Liver (tissue), 9 donors: ENCODE measurements around the gene PRKN. TPM values are rescaled to one million over a fixed set of nuclear protein-coding genes. Genes with fewer than 3 reads are reported as not detected.

ENCODE experiments used
- DNase-seq: peaks from one replicate; pipeline ENCODE4 v3.0.0-alpha.2; 2017; ENCODE audit warnings: low spot score
- H3K27ac ChIP-seq, 2 donors: one replicate each; pipeline ENCODE4 v1.7.0; 2013; ENCODE audit warnings: inconsistent platforms in 2 of 2, low read length in 2 of 2, control low read depth in 1 of 2, low read depth in 1 of 2, mild to moderate bottlenecking in 1 of 2
- H3K27me3 ChIP-seq, 4 donors: one replicate each; pipeline versions ENCODE4 v1.6.1 to v1.7.0; 2013; ENCODE audit warnings: low read length in 3 of 4, inconsistent platforms in 1 of 4, mild to moderate bottlenecking in 1 of 4, moderate library complexity in 1 of 4; ENCODE audit not compliant: control insufficient read depth in 4 of 4, insufficient read depth in 4 of 4
- H3K36me3 ChIP-seq, 4 donors: one replicate each; pipeline versions ENCODE4 v1.6.1 to v1.7.0; 2013; ENCODE audit warnings: low read length in 3 of 4, mild to moderate bottlenecking in 3 of 4, low read depth in 1 of 4, moderate library complexity in 1 of 4; ENCODE audit not compliant: control insufficient read depth in 4 of 4, insufficient read depth in 3 of 4
- H3K4me1 ChIP-seq, 4 donors: one replicate each; pipeline versions ENCODE4 v1.6.1 to v1.7.0; 2013; ENCODE audit warnings: low read length in 3 of 4, mild to moderate bottlenecking in 3 of 4, moderate library complexity in 1 of 4; ENCODE audit not compliant: control insufficient read depth in 4 of 4, insufficient read depth in 4 of 4
- H3K4me3 ChIP-seq, 3 donors: one replicate each; pipeline versions ENCODE4 v1.6.1 to v1.7.0; 2013; ENCODE audit warnings: low read length in 3 of 3, control low read depth in 1 of 3, low read depth in 1 of 3, mild to moderate bottlenecking in 1 of 3
- H3K9ac ChIP-seq, 2 donors: one replicate each; pipeline ENCODE4 v1.7.0; 2013; ENCODE audit warnings: low read length in 2 of 2, mild to moderate bottlenecking in 2 of 2, moderate library complexity in 2 of 2, control low read depth in 1 of 2, low read depth in 1 of 2
- H3K9me3 ChIP-seq, 4 donors: one replicate each; pipeline versions ENCODE4 v1.6.1 to v1.7.0; 2013; ENCODE audit warnings: low read length in 3 of 4; ENCODE audit not compliant: control insufficient read depth in 4 of 4
- CTCF ChIP-seq: fragments of 150-350 bp; IDR thresholded peaks from 2 replicates; pipeline ENCODE4 v1.5.1; 2017; ENCODE audit warnings: improper control_type of control experiment, low read depth, low read length; ENCODE audit not compliant: missing input control
- EGR1 ChIP-seq, 2 donors: IDR thresholded peaks; 2 replicates each; pipeline ENCODE4 v1.6.1; 2016 to 2018; ENCODE audit warnings: antibody characterized with exemption in 2 of 2, low read depth in 2 of 2
- FOXA2 ChIP-seq: IDR thresholded peaks from 2 replicates; pipeline ENCODE4 v1.6.1; 2016; ENCODE audit warnings: antibody characterized with exemption
- HNF4A ChIP-seq, 2 donors: conservative IDR thresholded peaks; 2 replicates each; pipeline ENCODE4 v1.6.1; 2016; ENCODE audit warnings: antibody characterized with exemption in 2 of 2, mild to moderate bottlenecking in 2 of 2
- RAD21 ChIP-seq, 2 donors: IDR thresholded peaks; 2 replicates each; pipeline ENCODE4 v1.6.1; 2016; ENCODE audit warnings: antibody characterized with exemption in 2 of 2, mild to moderate bottlenecking in 2 of 2
- RXRA ChIP-seq, 2 donors: IDR thresholded peaks; 2 replicates each; pipeline ENCODE4 v1.6.1; 2017 to 2018; ENCODE audit warnings: antibody characterized with exemption in 2 of 2, mild to moderate bottlenecking in 1 of 2
- WGBS: extraction: QIAGEN DNeasy Blood & Tissue Kit; methylation state at CpG from one replicate; pipeline ENCODE4 v1.1.7; 2013; 5-methylcytosine and 5-hydroxymethylcytosine counted together
- polyA plus RNA-seq, 2 donors: library from polyadenylated mRNA; stranded (reverse) in 1 of 2; unstranded in 1 of 2; fragments of 200-250 nt in 1 of 2; fragments of >200 nt in 1 of 2; fragmentation: Nextera tagmentation in 1 of 2; extraction: Ambion mirVana in 1 of 2; gene quantifications; one replicate each; pipeline versions ENCODE4 v1.2.1 to v1.2.3, GENCODE V29; 2013 to 2015
- total RNA-seq, 2 donors: library from RNA; depleted of rRNA; stranded (reverse); fragments of >200 nt; gene quantifications; one replicate each; pipeline ENCODE4 v1.2.3, GENCODE V29; 2014
- TF ChIP-seq, protein P1 (sequence below): IDR thresholded peaks from 2 replicates; pipeline ENCODE4 v1.6.1; 2016; ENCODE audit warnings: antibody characterized with exemption, mild to moderate bottlenecking
- TF ChIP-seq, protein P2 (sequence below): IDR thresholded peaks from 2 replicates; pipeline ENCODE4 v1.6.1; 2016; ENCODE audit warnings: antibody characterized with exemption
- donor health status: healthy.
- donor health status: healthy.
- donor health status: healthy.
- donor health status: healthy.
- donor health status: healthy.

The PRKN gene
- total and polyA plus RNA-seq, 4 donors: 0.47 to 4.1 (median 3.2) TPM

GRCh38 chr6:162493917-162494316 is 233.6 kb downstream of the PRKN start:
- H3K27ac ChIP-seq: no peak overlapping the region
- no peaks in the 10 kb centered on the region for H3K36me3 ChIP-seq
- peaks cover 0 to 11% (median 9%) of the 10 kb centered on the region in 4 donors for H3K4me1 ChIP-seq
- H3K4me3 ChIP-seq: no peak overlapping the region
- no peaks in the 10 kb centered on the region for H3K9me3 ChIP-seq
- no peak overlapping the region for H3K9ac ChIP-seq
- TF ChIP-seq, protein P1, sequence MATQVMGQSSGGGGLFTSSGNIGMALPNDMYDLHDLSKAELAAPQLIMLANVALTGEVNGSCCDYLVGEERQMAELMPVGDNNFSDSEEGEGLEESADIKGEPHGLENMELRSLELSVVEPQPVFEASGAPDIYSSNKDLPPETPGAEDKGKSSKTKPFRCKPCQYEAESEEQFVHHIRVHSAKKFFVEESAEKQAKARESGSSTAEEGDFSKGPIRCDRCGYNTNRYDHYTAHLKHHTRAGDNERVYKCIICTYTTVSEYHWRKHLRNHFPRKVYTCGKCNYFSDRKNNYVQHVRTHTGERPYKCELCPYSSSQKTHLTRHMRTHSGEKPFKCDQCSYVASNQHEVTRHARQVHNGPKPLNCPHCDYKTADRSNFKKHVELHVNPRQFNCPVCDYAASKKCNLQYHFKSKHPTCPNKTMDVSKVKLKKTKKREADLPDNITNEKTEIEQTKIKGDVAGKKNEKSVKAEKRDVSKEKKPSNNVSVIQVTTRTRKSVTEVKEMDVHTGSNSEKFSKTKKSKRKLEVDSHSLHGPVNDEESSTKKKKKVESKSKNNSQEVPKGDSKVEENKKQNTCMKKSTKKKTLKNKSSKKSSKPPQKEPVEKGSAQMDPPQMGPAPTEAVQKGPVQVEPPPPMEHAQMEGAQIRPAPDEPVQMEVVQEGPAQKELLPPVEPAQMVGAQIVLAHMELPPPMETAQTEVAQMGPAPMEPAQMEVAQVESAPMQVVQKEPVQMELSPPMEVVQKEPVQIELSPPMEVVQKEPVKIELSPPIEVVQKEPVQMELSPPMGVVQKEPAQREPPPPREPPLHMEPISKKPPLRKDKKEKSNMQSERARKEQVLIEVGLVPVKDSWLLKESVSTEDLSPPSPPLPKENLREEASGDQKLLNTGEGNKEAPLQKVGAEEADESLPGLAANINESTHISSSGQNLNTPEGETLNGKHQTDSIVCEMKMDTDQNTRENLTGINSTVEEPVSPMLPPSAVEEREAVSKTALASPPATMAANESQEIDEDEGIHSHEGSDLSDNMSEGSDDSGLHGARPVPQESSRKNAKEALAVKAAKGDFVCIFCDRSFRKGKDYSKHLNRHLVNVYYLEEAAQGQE: no peak
- DNase-seq: no peak
- H3K27me3 ChIP-seq: no peaks in the 10 kb centered on the region
- 93% methylated on average over 3 of the region's 3 CpGs for WGBS

GRCh38 chr6:162491637-162492036 is 235.9 kb downstream of the PRKN start:
- H3K9me3 ChIP-seq: no peaks in the 10 kb centered on the region

More at GRCh38 chr6:162491637-162492036, 235.9 kb downstream of the PRKN start:
- no peak overlapping the region for H3K9ac ChIP-seq
- no peaks in the 10 kb centered on the region for H3K27me3 ChIP-seq
- no peak for DNase-seq
- H3K4me1 ChIP-seq: peaks cover 0 to 13% (median 10%) of the 10 kb centered on the region in 4 donors
- WGBS: 91% methylated on average over 9 of the region's 9 CpGs
- no peaks in the 10 kb centered on the region for H3K36me3 ChIP-seq
- TF ChIP-seq, protein P2, sequence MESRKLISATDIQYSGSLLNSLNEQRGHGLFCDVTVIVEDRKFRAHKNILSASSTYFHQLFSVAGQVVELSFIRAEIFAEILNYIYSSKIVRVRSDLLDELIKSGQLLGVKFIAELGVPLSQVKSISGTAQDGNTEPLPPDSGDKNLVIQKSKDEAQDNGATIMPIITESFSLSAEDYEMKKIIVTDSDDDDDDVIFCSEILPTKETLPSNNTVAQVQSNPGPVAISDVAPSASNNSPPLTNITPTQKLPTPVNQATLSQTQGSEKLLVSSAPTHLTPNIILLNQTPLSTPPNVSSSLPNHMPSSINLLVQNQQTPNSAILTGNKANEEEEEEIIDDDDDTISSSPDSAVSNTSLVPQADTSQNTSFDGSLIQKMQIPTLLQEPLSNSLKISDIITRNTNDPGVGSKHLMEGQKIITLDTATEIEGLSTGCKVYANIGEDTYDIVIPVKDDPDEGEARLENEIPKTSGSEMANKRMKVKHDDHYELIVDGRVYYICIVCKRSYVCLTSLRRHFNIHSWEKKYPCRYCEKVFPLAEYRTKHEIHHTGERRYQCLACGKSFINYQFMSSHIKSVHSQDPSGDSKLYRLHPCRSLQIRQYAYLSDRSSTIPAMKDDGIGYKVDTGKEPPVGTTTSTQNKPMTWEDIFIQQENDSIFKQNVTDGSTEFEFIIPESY: no peak
- no peak for TF ChIP-seq FOXA2
- no peak for TF ChIP-seq CTCF
- TF ChIP-seq EGR1 (IDR thresholded peaks at IDR 0.05; ENCODE audit: low read depth in 2 of 2): no peak
- TF ChIP-seq RAD21 (IDR thresholded peaks at IDR 0.05): no peak
- no peak for TF ChIP-seq RXRA (IDR thresholded peaks at IDR 0.05)
- no peak for TF ChIP-seq HNF4A (conservative IDR thresholded peaks at IDR 0.05)
- no peak overlapping the region for H3K27ac ChIP-seq
- no peak overlapping the region for H3K4me3 ChIP-seq
